H1 (cell line): ENCODE results near the gene IL21R. TPM values are rescaled to one million over a fixed set of nuclear protein-coding genes. Genes with fewer than 3 reads are reported as not detected.

Source experiments
- CTCF ChIA-PET: fragments of 300-600 bp; sonication (Branson Sonifier 250); formaldehyde crosslinking; loops from one replicate; lab custom pipeline; 2021; ENCODE audit not compliant: partially characterized antibody; lab: Charles Lee
- POLR2A ChIA-PET: fragments of 300-600 bp; sonication (Branson Sonifier 250); formaldehyde crosslinking; loops from one replicate; lab custom pipeline; 2021; ENCODE audit warnings: inconsistent platforms; ENCODE audit not compliant: partially characterized antibody; lab: Charles Lee
- DNase-seq, 2 experiments: peaks; one replicate each; pipeline versions ENCODE4 v3.0.0 to v3.0.0-alpha.2; 2010 to 2022; ENCODE audit warnings: low spot score in 2 of 2, low read depth in 1 of 2, mixed read lengths in 1 of 2
- FAIRE-seq: peaks from 2 replicates; lab custom pipeline; 2011; peaks lifted over from hg19 to GRCh38; lab: Jason Lieb, UNC
- H2AFZ ChIP-seq: 2 replicates; pipeline ENCODE4 v1.8.1; 2012; ENCODE audit warnings: low read length, inconsistent platforms
- H2AK5ac ChIP-seq: 2 replicates; pipeline ENCODE4 v1.6.1; 2013; ENCODE audit warnings: low read depth, low read length
- H2BK120ac ChIP-seq: replicated peaks from 2 replicates; pipeline ENCODE3; 2013; ENCODE audit warnings: low read depth, low read length, inconsistent platforms
- H2BK12ac ChIP-seq: 2 replicates; pipeline ENCODE4 v1.6.1; 2013; ENCODE audit warnings: low read depth, low read length
- H2BK15ac ChIP-seq: 2 replicates; pipeline ENCODE4 v1.6.1; 2013; ENCODE audit warnings: low read length
- H2BK20ac ChIP-seq: 2 replicates; pipeline ENCODE4 v1.6.1; 2013; ENCODE audit warnings: low read length
- H2BK5ac ChIP-seq: 2 replicates; pipeline ENCODE4 v1.6.1; 2013; ENCODE audit warnings: low read depth, low read length
- H3K14ac ChIP-seq: 2 replicates; pipeline ENCODE4 v1.6.1; 2013; ENCODE audit warnings: inconsistent platforms; ENCODE audit not compliant: insufficient read length
- H3K18ac ChIP-seq: 2 replicates; pipeline ENCODE4 v1.6.1; 2013; ENCODE audit warnings: low read length; ENCODE audit errors: extremely low read depth
- H3K23ac ChIP-seq: 2 replicates; pipeline ENCODE4 v1.6.1; 2013; ENCODE audit warnings: inconsistent platforms; ENCODE audit not compliant: insufficient read length
- H3K23me2 ChIP-seq: 2 replicates; pipeline ENCODE4 v1.6.1; 2013; ENCODE audit warnings: low read depth, low read length
- H3K27ac ChIP-seq: 2 replicates; pipeline ENCODE4 v1.6.1; 2011; ENCODE audit warnings: low read depth, low read length, inconsistent platforms
- H3K27me3 ChIP-seq, 4 experiments: replicated peaks in 1 of 4; 1 replicate in 1 of 4; 2 replicates in 3 of 4; pipeline versions ENCODE4 v1.6.1 to v1.8.1; 2011 to 2013; ENCODE audit warnings: low read length in 3 of 4, mild to moderate bottlenecking in 3 of 4, inconsistent platforms in 2 of 4, mixed read lengths in 2 of 4, moderate library complexity in 1 of 4; ENCODE audit not compliant: control insufficient read depth in 3 of 4, insufficient read depth in 3 of 4; ENCODE audit errors: extremely low read depth in 1 of 4
- H3K36me3 ChIP-seq, 4 experiments: 2 replicates each; pipeline versions ENCODE4 v1.6.1 to v1.8.1; 2011 to 2013; ENCODE audit warnings: mild to moderate bottlenecking in 4 of 4, low read length in 3 of 4, moderate library complexity in 2 of 4, control low read depth in 1 of 4, inconsistent platforms in 1 of 4; ENCODE audit not compliant: insufficient read depth in 4 of 4, control insufficient read depth in 2 of 4
- H3K4ac ChIP-seq: replicated peaks from 2 replicates; pipeline ENCODE3; 2013; ENCODE audit warnings: low read length, low read depth, mixed read lengths, inconsistent platforms; ENCODE audit not compliant: insufficient read length
- H3K4me1 ChIP-seq, 4 experiments: replicated peaks in 1 of 4; 1 replicate in 1 of 4; 2 replicates in 3 of 4; pipeline versions ENCODE4 v1.6.1 to v1.8.1; 2011 to 2013; ENCODE audit warnings: low read length in 3 of 4, inconsistent platforms in 2 of 4, mixed read lengths in 1 of 4; ENCODE audit not compliant: insufficient read depth in 4 of 4, control insufficient read depth in 3 of 4
- H3K4me2 ChIP-seq, 2 experiments: 2 replicates each; pipeline versions ENCODE4 v1.6.1 to v1.8.1; 2011 to 2013; ENCODE audit warnings: low read depth in 2 of 2, low read length in 2 of 2, control low read depth in 1 of 2, inconsistent platforms in 1 of 2, mild to moderate bottlenecking in 1 of 2; ENCODE audit not compliant: insufficient read depth in 1 of 2
- H3K4me3 ChIP-seq, 4 experiments: fragments of 200-600, 300-600 bp in 1 of 4; sonication (generic), shearing (Covaris generic), sonication (Bioruptor Twin) in 1 of 4; 2 replicates each; pipeline versions ENCODE4 v1.5.1 to v1.8.1; 2011 to 2016; ENCODE audit warnings: low read length in 4 of 4, low read depth in 3 of 4, control low read depth in 2 of 4, inconsistent platforms in 2 of 4, mild to moderate bottlenecking in 2 of 4, mixed read lengths in 1 of 4, moderate library complexity in 1 of 4; ENCODE audit not compliant: insufficient read depth in 2 of 4; ENCODE audit errors: extremely low read depth in 1 of 4
- H3K56ac ChIP-seq: replicated peaks from 2 replicates; pipeline ENCODE3; 2013; ENCODE audit warnings: low read depth, mild to moderate bottlenecking, mixed read lengths, low read length, inconsistent platforms; ENCODE audit not compliant: insufficient read length
- H3K79me1 ChIP-seq: 2 replicates; pipeline ENCODE4 v1.6.1; 2013; ENCODE audit warnings: low read depth, low read length, control low read depth
- H3K79me2 ChIP-seq, 2 experiments: 2 replicates each; pipeline versions ENCODE4 v1.6.1 to v1.8.1; 2012 to 2013; ENCODE audit warnings: low read length in 2 of 2, mild to moderate bottlenecking in 2 of 2, inconsistent platforms in 1 of 2; ENCODE audit not compliant: insufficient read depth in 2 of 2, control insufficient read depth in 1 of 2
- H3K9ac ChIP-seq, 4 experiments: replicated peaks in 1 of 4; 1 replicate in 1 of 4; 2 replicates in 3 of 4; pipeline versions ENCODE4 v1.6.1 to v1.8.1; 2011 to 2013; ENCODE audit warnings: low read depth in 3 of 4, low read length in 3 of 4, control low read depth in 2 of 4, mild to moderate bottlenecking in 2 of 4, moderate library complexity in 2 of 4, inconsistent platforms in 1 of 4; ENCODE audit errors: extremely low read depth in 1 of 4
- H3K9me3 ChIP-seq, 2 experiments: 2 replicates each; pipeline versions ENCODE4 v1.6.1 to v1.8.1; 2012 to 2013; ENCODE audit warnings: mild to moderate bottlenecking in 2 of 2, moderate library complexity in 2 of 2, control low read depth in 1 of 2, inconsistent platforms in 1 of 2, low read depth in 1 of 2, low read length in 1 of 2, mixed read lengths in 1 of 2; ENCODE audit not compliant: insufficient read depth in 2 of 2
- H4K20me1 ChIP-seq, 2 experiments: replicated peaks in 1 of 2; 2 replicates each; pipeline versions ENCODE3 to v1.8.1; 2011 to 2013; ENCODE audit warnings: inconsistent platforms in 2 of 2, low read length in 2 of 2, mild to moderate bottlenecking in 1 of 2; ENCODE audit not compliant: insufficient read depth in 2 of 2, control insufficient read depth in 1 of 2
- H4K5ac ChIP-seq: 2 replicates; pipeline ENCODE4 v1.6.1; 2013; ENCODE audit warnings: low read length, low read depth, mixed read lengths, inconsistent platforms; ENCODE audit not compliant: insufficient read length
- H4K8ac ChIP-seq: 2 replicates; pipeline ENCODE4 v1.8.0; 2013; ENCODE audit warnings: mild to moderate bottlenecking, moderate library complexity, low read length, inconsistent platforms; ENCODE audit not compliant: insufficient read depth; ENCODE audit errors: extremely low read depth
- H4K91ac ChIP-seq: replicated peaks from 2 replicates; pipeline ENCODE3; 2013; ENCODE audit warnings: low read length, mixed read lengths, inconsistent platforms; ENCODE audit not compliant: insufficient read length
- SIX5 ChIP-seq: IDR thresholded peaks from 2 replicates; pipeline ENCODE4 v1.6.1; 2011; ENCODE audit warnings: mild to moderate bottlenecking, low read depth, low read length
- TEAD4 ChIP-seq: IDR thresholded peaks from 2 replicates; pipeline ENCODE4 v1.6.1; 2012; ENCODE audit warnings: low read depth, low read length, inconsistent platforms, mixed read lengths
- WGBS, 2 experiments: shearing (Covaris generic) in 1 of 2; methylation state at CpG; one replicate each; pipeline versions ENCODE4 v1.1.6 to v1.1.7; 2013 to 2015; ENCODE audit warnings: low lambda C conversion rate in 2 of 2, mixed read lengths in 2 of 2, inconsistent platforms in 1 of 2, low coverage in 1 of 2, missing lambda C conversion rate in 1 of 2; ENCODE audit not compliant: insufficient replicate concordance in 2 of 2, insufficient coverage in 1 of 2, insufficient read length in 1 of 2; ENCODE audit errors: extremely low coverage in 1 of 2, missing lambda C conversion rate in 1 of 2; 5-methylcytosine and 5-hydroxymethylcytosine counted together
- polyA plus RNA-seq, 7 experiments: library from polyadenylated mRNA; depleted of rRNA in 3 of 7; stranded (reverse) in 5 of 7; unstranded in 2 of 7; fragments of >200 nt in 5 of 7; fragments of 200-250 nt in 2 of 7; gene quantifications; 1 replicate in 5 of 7; 2 replicates in 1 of 7; 4 replicates in 1 of 7; pipeline versions ENCODE4 v1.2.1 to v1.2.3, GENCODE V29; 2011 to 2013; ENCODE audit warnings: missing spikeins in 2 of 7, mixed read lengths in 2 of 7
- total RNA-seq: library from RNA; stranded (reverse); fragmentation: NEBNext Ultra II Directional; extraction: Animal tissue kit (Norgen Biotek cat#: 25700); gene quantifications from 2 replicates; pipeline ENCODE4 v1.2.1, GENCODE V29; 2021

Gene IL21R
- total and polyA plus RNA-seq, 2 of the 8 experiments (the other 6 are each of a cell fraction or from before 2014, with no cell fraction given): 0.34 to 0.70 TPM

GRCh38 chr16:27483088-27483437, 81.1 kb downstream of the IL21R start:
- Histone ChIP-seq H3K79me2 (no peaks in the 10 kb centered on the region), H3K23me2 (no peaks in the 10 kb centered on the region), H3K27ac (no peak overlapping the region), H4K5ac (no peak overlapping the region), H3K56ac (no peak overlapping the region), H3K18ac (no peak overlapping the region), H3K9ac (no peak overlapping the region), H2BK120ac (no peak overlapping the region), H2BK12ac (no peak overlapping the region), H2AK5ac (no peak overlapping the region), H3K36me3 (peaks cover 54 to 89% (median 76%) of the 10 kb centered on the region in 4 experiments), H3K4me1 (no peaks in the 10 kb centered on the region), H2AFZ (no peak overlapping the region), H4K20me1 (peaks cover 2 to 3% of the 10 kb centered on the region in 2 experiments), H3K4me3 (no peak overlapping the region), H4K91ac (no peak overlapping the region), H2BK5ac (no peak overlapping the region), H3K14ac (no peak overlapping the region), H3K4ac (no peak overlapping the region), H3K79me1 (no peaks in the 10 kb centered on the region; the same call in 1 of the 2 replicates), H2BK15ac (no peak overlapping the region), H3K4me2 (no peak overlapping the region), H3K9me3 (no peaks in the 10 kb centered on the region), H2BK20ac (no peak overlapping the region), H3K23ac (no peak overlapping the region), H3K27me3 (no peaks in the 10 kb centered on the region), H4K8ac (no peak overlapping the region)
- 97% methylated on average over 5 of the region's 5 CpGs; no CpG with 5 or more reads in 1 of the 2 experiments for WGBS, 2 experiments
- CTCF ChIA-PET: interaction anchor here (0.8 to 1.3 kb wide), 4 partner anchors 17 to 115 kb away, joined by 3 to 4 read pairs (median 3); no protein-coding TSS in a partner anchor
- POLR2A ChIA-PET: no interaction called here
- FAIRE-seq (no peak), DNase-seq (no peak)
- TF ChIP-seq TEAD4: no peak
- no peak for TF ChIP-seq SIX5
- TF ChIP-seq, all 59 proteins: peak for 0
